ENCODE results near the gene ACTR1A. TPM values are rescaled to one million over a fixed set of nuclear protein-coding genes. Genes with fewer than 3 reads are reported as not detected.

The ACTR1A gene
- total and polyA plus RNA-seq, 2 donors (not counting 1 experiment from before 2014, with no cell fraction given) = 38.3 to 58.3 TPM

DNA sequence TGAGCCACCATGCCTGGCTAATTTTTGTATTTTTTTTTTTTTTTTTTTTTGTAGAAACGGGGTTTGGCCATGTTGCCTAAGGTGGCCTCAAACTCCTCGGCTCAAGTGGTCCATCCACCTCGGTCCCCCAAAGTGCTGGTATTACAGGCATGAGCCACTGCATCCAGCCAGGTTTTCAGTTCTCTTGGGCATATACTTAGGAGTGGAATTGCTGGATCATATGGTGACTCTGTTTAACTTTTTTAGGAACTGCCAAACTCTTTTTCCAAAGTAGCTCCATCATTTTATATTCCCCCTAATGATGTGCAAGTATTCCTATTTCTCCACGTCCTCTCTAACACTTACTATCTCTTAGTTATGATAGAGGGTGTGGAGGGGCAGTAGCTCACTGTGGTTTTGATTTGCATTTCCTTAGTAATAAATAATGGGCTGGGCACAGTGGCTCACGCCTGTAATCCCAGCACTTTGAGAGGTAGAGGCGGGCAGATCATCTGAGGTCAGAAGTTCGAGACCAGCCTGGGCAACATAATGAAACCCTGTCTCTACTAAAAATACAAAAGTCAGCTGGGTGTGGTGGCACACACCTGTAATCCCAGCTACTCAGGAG, 42.9 kb upstream of the ACTR1A start:
- Histone ChIP-seq H3K27me3 (replicated peaks in 1 of 4; ENCODE audit: control extremely low read depth in 1 of 4, control insufficient read depth in 3 of 4, insufficient read depth in 4 of 4, low read length in 3 of 4) (no peaks in the 10 kb centered on the region), H3K79me2 (ENCODE audit: control insufficient read depth, insufficient read depth, low read length) (peaks cover 15% of the 10 kb centered on the region), H4K20me1 (ENCODE audit: control insufficient read depth, insufficient read depth, low read length, poor library complexity, severe bottlenecking) (peaks cover 6% of the 10 kb centered on the region), H3K4me1 (ENCODE audit: control insufficient read depth in 2 of 2, insufficient read depth in 2 of 2, low read length in 2 of 2) (no peaks in the 10 kb centered on the region), H3K9ac (ENCODE audit: low read length) (no peak overlapping the region), H2AFZ (ENCODE audit: insufficient read depth, low read depth, low read length, poor library complexity, severe bottlenecking) (no peak overlapping the region), H3K27ac (ENCODE audit: low read length in 2 of 2) (no peak overlapping the region), H3K36me3 (replicated peaks in 1 of 2; ENCODE audit: control extremely low read depth in 1 of 2, control insufficient read depth in 1 of 2, extremely low read depth in 1 of 2, insufficient read depth in 2 of 2, low read length in 1 of 2) (peaks cover 0 to 4% of the 10 kb centered on the region in 2 experiments), H3K4me3 (ENCODE audit: control extremely low read depth in 1 of 5, extremely low read depth in 1 of 5, insufficient read depth in 1 of 5, low read depth in 2 of 5, low read length in 4 of 5) (no peak overlapping the region), H3K9me3 (ENCODE audit: control extremely low read depth in 1 of 3, control insufficient read depth in 2 of 3, insufficient read depth in 1 of 3, low read length in 2 of 3) (no peaks in the 10 kb centered on the region), H3K4me2 (replicated peaks; ENCODE audit: low read depth, low read length, poor library complexity, severe bottlenecking) (no peak overlapping the region)
- 81% methylated on average over 3 of the region's 7 CpGs for WGBS (ENCODE audit: insufficient coverage)
- ChIA-PET CTCF (interaction anchor here (0.6 kb wide), 1 partner anchor 814 kb away, joined by 3 read pairs; no protein-coding TSS in a partner anchor), POLR2A (no interaction called here)
- no peaks in the 10 kb centered on the region for H3K27me3 Mint-ChIP-seq
- TF ChIP-seq, protein P1, sequence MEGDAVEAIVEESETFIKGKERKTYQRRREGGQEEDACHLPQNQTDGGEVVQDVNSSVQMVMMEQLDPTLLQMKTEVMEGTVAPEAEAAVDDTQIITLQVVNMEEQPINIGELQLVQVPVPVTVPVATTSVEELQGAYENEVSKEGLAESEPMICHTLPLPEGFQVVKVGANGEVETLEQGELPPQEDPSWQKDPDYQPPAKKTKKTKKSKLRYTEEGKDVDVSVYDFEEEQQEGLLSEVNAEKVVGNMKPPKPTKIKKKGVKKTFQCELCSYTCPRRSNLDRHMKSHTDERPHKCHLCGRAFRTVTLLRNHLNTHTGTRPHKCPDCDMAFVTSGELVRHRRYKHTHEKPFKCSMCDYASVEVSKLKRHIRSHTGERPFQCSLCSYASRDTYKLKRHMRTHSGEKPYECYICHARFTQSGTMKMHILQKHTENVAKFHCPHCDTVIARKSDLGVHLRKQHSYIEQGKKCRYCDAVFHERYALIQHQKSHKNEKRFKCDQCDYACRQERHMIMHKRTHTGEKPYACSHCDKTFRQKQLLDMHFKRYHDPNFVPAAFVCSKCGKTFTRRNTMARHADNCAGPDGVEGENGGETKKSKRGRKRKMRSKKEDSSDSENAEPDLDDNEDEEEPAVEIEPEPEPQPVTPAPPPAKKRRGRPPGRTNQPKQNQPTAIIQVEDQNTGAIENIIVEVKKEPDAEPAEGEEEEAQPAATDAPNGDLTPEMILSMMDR (IDR thresholded peaks at IDR 0.05) = no peak
- DNase-seq = no peak
- H3K9me3 Mint-ChIP-seq (ENCODE audit: insufficient read depth) = no peaks in the 10 kb centered on the region
- no peak overlapping the region for H3K27ac Mint-ChIP-seq
- intact Hi-C loops (cut with micrococcal nuclease) = no loop called here
- peaks cover 7% of the 10 kb centered on the region for H3K4me1 Mint-ChIP-seq
- no peak for ATAC-seq (ENCODE audit: low read depth)
- no peak overlapping the region for H3K4me3 Mint-ChIP-seq

DNA sequence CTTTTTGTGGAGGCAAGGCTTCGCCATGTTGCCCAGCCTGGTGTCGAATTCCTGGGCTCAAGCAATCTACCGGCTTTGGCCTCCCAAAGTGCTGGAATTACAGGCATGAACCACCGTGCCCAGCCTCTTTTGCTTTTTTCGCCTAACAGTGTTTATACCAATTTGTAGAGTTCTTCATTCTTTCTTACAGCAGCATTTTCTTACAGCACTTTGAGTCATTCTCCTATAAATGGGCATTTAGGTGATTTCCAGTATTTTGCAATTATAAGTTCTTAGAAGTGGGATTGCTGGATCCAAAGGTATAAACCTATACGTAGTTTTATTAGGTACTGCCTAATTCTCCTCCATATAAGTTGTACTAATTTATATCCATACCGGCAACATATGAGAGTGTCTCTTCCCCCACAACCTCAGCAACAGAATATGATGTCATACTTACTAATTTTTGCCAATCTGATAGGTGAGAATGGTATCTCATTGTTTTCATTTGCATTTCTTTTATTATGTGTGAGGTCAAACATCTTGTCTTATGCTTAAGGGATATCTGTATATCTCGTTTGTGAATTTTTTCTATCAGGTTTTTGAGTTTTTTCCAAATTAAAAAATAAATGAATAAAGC, 40.4 kb upstream of the ACTR1A start:
- 100% methylated on average over 3 of the region's 8 CpGs for WGBS (ENCODE audit: insufficient coverage)
- Histone ChIP-seq H2AFZ (ENCODE audit: insufficient read depth, low read depth, low read length, poor library complexity, severe bottlenecking) (no peak overlapping the region), H3K79me2 (ENCODE audit: control insufficient read depth, insufficient read depth, low read length) (peaks cover 10% of the 10 kb centered on the region), H4K20me1 (ENCODE audit: control insufficient read depth, insufficient read depth, low read length, poor library complexity, severe bottlenecking) (peaks cover 6% of the 10 kb centered on the region), H3K4me2 (replicated peaks; ENCODE audit: low read depth, low read length, poor library complexity, severe bottlenecking) (no peak overlapping the region), H3K4me3 (ENCODE audit: control extremely low read depth in 1 of 5, extremely low read depth in 1 of 5, insufficient read depth in 1 of 5, low read depth in 2 of 5, low read length in 4 of 5) (no peak overlapping the region), H3K9ac (ENCODE audit: low read length) (no peak overlapping the region), H3K36me3 (replicated peaks in 1 of 2; ENCODE audit: control extremely low read depth in 1 of 2, control insufficient read depth in 1 of 2, extremely low read depth in 1 of 2, insufficient read depth in 2 of 2, low read length in 1 of 2) (no peaks in the 10 kb centered on the region), H3K27me3 (replicated peaks in 1 of 4; ENCODE audit: control extremely low read depth in 1 of 4, control insufficient read depth in 3 of 4, insufficient read depth in 4 of 4, low read length in 3 of 4) (no peaks in the 10 kb centered on the region), H3K27ac (ENCODE audit: low read length in 2 of 2) (no peak overlapping the region), H3K4me1 (ENCODE audit: control insufficient read depth in 2 of 2, insufficient read depth in 2 of 2, low read length in 2 of 2) (peaks cover 0 to under 1% of the 10 kb centered on the region in 2 donors), H3K9me3 (ENCODE audit: control extremely low read depth in 1 of 3, control insufficient read depth in 2 of 3, insufficient read depth in 1 of 3, low read length in 2 of 3) (no peaks in the 10 kb centered on the region)
- ATAC-seq (ENCODE audit: low read depth) (no peak), DNase-seq (no peak)
- ChIA-PET POLR2A (no interaction called here), CTCF (no interaction called here)
- no peak for TF ChIP-seq EZH2 (IDR thresholded peaks at IDR 0.05; ENCODE audit: borderline replicate concordance, insufficient read depth, low read depth, low read length, poor library complexity, severe bottlenecking)
- TF ChIP-seq, protein P1 (IDR thresholded peaks at IDR 0.05) = no peak
- H3K4me3 Mint-ChIP-seq = no peak overlapping the region
- no peak overlapping the region for H3K27ac Mint-ChIP-seq
- H3K4me1 Mint-ChIP-seq = peaks cover 16% of the 10 kb centered on the region
- no peaks in the 10 kb centered on the region for H3K27me3 Mint-ChIP-seq
- intact Hi-C loops (cut with micrococcal nuclease) = no loop called here
- no peaks in the 10 kb centered on the region for H3K9me3 Mint-ChIP-seq (ENCODE audit: insufficient read depth)
